ENCODE results near the gene ZDHHC5. TPM values are rescaled to one million over a fixed set of nuclear protein-coding genes. Genes with fewer than 3 reads are reported as not detected.

ZDHHC5 gene
- total RNA-seq, 1 donor from 2014 or later = 89.8 TPM

DNA sequence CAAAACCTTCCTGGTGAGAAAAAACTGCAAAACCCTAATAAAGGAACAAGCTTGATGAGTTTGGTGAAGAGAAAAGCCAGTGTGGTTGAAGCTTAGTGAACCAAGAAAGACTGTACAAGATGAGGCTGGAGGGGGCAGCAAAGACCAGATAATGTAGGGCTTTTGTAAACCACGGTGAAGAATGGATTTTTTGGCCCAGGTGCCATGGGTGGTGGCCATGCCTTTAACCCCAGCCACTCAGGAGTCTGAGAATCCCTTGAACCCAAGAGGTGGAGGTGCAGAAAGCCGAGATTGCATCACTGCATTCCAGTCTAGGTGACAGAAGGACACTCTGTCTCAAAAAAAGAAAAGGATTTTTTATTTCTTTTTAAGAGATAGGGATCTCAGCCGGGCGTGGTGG lies 5.0 kb upstream of the ZDHHC5 start:
- H3K27me3 ChIP-seq (ENCODE audit: insufficient read depth, low read length) = no peaks in the 10 kb centered on the region
- no peak overlapping the region for H3K27ac ChIP-seq (ENCODE audit: low read depth, low read length)
- no peak overlapping the region for H3K4me3 ChIP-seq (ENCODE audit: insufficient read depth, low read depth, low read length)
- DNase-seq (ENCODE audit: low read depth) (no peak), FAIRE-seq (no peak)
- Mint-ChIP-seq H3K27ac (ENCODE audit: unreplicated experiment) (peak overlapping the region; percentile 6), H3K36me3 (ENCODE audit: low read depth, unreplicated experiment) (peaks cover 7% of the 10 kb centered on the region), H3K4me3 (ENCODE audit: unreplicated experiment) (no peak overlapping the region), H3K27me3 (ENCODE audit: low read depth, unreplicated experiment) (no peaks in the 10 kb centered on the region), H3K9me3 (ENCODE audit: unreplicated experiment) (no peaks in the 10 kb centered on the region), H3K4me1 (ENCODE audit: low read depth, unreplicated experiment) (peaks cover 5% of the 10 kb centered on the region)
- no peak overlapping the region for H3K4me2 ChIP-seq (ENCODE audit: low read length)
- no peak overlapping the region for H2AFZ ChIP-seq (ENCODE audit: low read depth, low read length)
- H3K36me3 ChIP-seq (ENCODE audit: insufficient read depth, low read length) = peaks cover 20% of the 10 kb centered on the region
- H3K4me1 ChIP-seq (ENCODE audit: insufficient read depth, low read length) = peaks cover 9% of the 10 kb centered on the region
- H3K79me2 ChIP-seq (ENCODE audit: insufficient read depth, low read length) = peaks cover 30% of the 10 kb centered on the region
- peaks cover 4% of the 10 kb centered on the region for H4K20me1 ChIP-seq (ENCODE audit: insufficient read depth, low read length)
- no peak overlapping the region for H3K9ac ChIP-seq (ENCODE audit: low read length)
- no peaks in the 10 kb centered on the region for H3K9me3 ChIP-seq (ENCODE audit: insufficient read depth, low read depth, low read length)
- TF ChIP-seq EZH2 (IDR thresholded peaks at IDR 0.05; ENCODE audit: insufficient read depth, low read length) = no peak
- TF ChIP-seq, protein P1, sequence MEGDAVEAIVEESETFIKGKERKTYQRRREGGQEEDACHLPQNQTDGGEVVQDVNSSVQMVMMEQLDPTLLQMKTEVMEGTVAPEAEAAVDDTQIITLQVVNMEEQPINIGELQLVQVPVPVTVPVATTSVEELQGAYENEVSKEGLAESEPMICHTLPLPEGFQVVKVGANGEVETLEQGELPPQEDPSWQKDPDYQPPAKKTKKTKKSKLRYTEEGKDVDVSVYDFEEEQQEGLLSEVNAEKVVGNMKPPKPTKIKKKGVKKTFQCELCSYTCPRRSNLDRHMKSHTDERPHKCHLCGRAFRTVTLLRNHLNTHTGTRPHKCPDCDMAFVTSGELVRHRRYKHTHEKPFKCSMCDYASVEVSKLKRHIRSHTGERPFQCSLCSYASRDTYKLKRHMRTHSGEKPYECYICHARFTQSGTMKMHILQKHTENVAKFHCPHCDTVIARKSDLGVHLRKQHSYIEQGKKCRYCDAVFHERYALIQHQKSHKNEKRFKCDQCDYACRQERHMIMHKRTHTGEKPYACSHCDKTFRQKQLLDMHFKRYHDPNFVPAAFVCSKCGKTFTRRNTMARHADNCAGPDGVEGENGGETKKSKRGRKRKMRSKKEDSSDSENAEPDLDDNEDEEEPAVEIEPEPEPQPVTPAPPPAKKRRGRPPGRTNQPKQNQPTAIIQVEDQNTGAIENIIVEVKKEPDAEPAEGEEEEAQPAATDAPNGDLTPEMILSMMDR (IDR thresholded peaks at IDR 0.05; ENCODE audit: insufficient read depth, low read depth, low read length) = no peak

GRCh38 chr11:57663975-57664374 lies 3.9 kb upstream of the ZDHHC5 start:
- Histone ChIP-seq H3K79me2 (ENCODE audit: insufficient read depth, low read length) (peaks cover 30% of the 10 kb centered on the region), H3K27me3 (ENCODE audit: insufficient read depth, low read length) (no peaks in the 10 kb centered on the region), H3K9ac (ENCODE audit: low read length) (no peak overlapping the region), H4K20me1 (ENCODE audit: insufficient read depth, low read length) (peaks cover 5% of the 10 kb centered on the region), H3K36me3 (ENCODE audit: insufficient read depth, low read length) (peaks cover 20% of the 10 kb centered on the region), H2AFZ (ENCODE audit: low read depth, low read length) (no peak overlapping the region), H3K4me3 (ENCODE audit: insufficient read depth, low read depth, low read length) (no peak overlapping the region), H3K9me3 (ENCODE audit: insufficient read depth, low read depth, low read length) (no peaks in the 10 kb centered on the region), H3K4me1 (ENCODE audit: insufficient read depth, low read length) (peaks cover 5% of the 10 kb centered on the region), H3K27ac (ENCODE audit: low read depth, low read length) (no peak overlapping the region), H3K4me2 (ENCODE audit: low read length) (no peak overlapping the region)
- Mint-ChIP-seq H3K4me3 (ENCODE audit: unreplicated experiment) (no peak overlapping the region), H3K27me3 (ENCODE audit: low read depth, unreplicated experiment) (no peaks in the 10 kb centered on the region), H3K4me1 (ENCODE audit: low read depth, unreplicated experiment) (peaks cover 5% of the 10 kb centered on the region), H3K9me3 (ENCODE audit: unreplicated experiment) (no peaks in the 10 kb centered on the region), H3K36me3 (ENCODE audit: low read depth, unreplicated experiment) (peaks cover 7% of the 10 kb centered on the region), H3K27ac (ENCODE audit: unreplicated experiment) (no peak overlapping the region)
- DNase-seq (ENCODE audit: low read depth) (no peak), FAIRE-seq (no peak)
- TF ChIP-seq, protein P1 (IDR thresholded peaks at IDR 0.05; ENCODE audit: insufficient read depth, low read depth, low read length) = no peak

- Histone ChIP-seq H4K20me1 (ENCODE audit: insufficient read depth, low read length) (peaks cover 29% of the 10 kb centered on the region), H3K4me1 (ENCODE audit: insufficient read depth, low read length) (peaks cover 10% of the 10 kb centered on the region), H3K4me3 (ENCODE audit: insufficient read depth, low read depth, low read length) (peak overlapping the region; percentile 93), H3K36me3 (ENCODE audit: insufficient read depth, low read length) (peaks cover 4% of the 10 kb centered on the region), H3K79me2 (ENCODE audit: insufficient read depth, low read length) (peaks cover 42% of the 10 kb centered on the region), H3K27ac (ENCODE audit: low read depth, low read length) (peak overlapping the region; percentile 100), H3K4me2 (ENCODE audit: low read length) (peak overlapping the region; percentile 97), H3K27me3 (ENCODE audit: insufficient read depth, low read length) (no peaks in the 10 kb centered on the region), H3K9me3 (ENCODE audit: insufficient read depth, low read depth, low read length) (no peaks in the 10 kb centered on the region), H2AFZ (ENCODE audit: low read depth, low read length) (peak overlapping the region; percentile 87), H3K9ac (ENCODE audit: low read length) (peak overlapping the region; percentile 98)
- Mint-ChIP-seq H3K36me3 (ENCODE audit: low read depth, unreplicated experiment) (peaks cover 4% of the 10 kb centered on the region), H3K27me3 (ENCODE audit: low read depth, unreplicated experiment) (no peaks in the 10 kb centered on the region), H3K4me3 (ENCODE audit: unreplicated experiment) (peak overlapping the region; percentile 97), H3K4me1 (ENCODE audit: low read depth, unreplicated experiment) (peaks cover 12% of the 10 kb centered on the region), H3K9me3 (ENCODE audit: unreplicated experiment) (no peaks in the 10 kb centered on the region), H3K27ac (ENCODE audit: unreplicated experiment) (peak overlapping the region; percentile 99)
- peak; percentile 99 for DNase-seq (ENCODE audit: low read depth)
- FAIRE-seq = peak; percentile 66
- TF ChIP-seq, protein P1 (IDR thresholded peaks at IDR 0.05; ENCODE audit: insufficient read depth, low read depth, low read length) = no peak
- TF ChIP-seq EZH2 (IDR thresholded peaks at IDR 0.05; ENCODE audit: insufficient read depth, low read length) = no peak
Observed at GRCh38 chr11:57667117-57667735, 688 bp upstream of the ZDHHC5 start.

Measured in astrocyte (in vitro differentiated cells and primary cell).